GM21423 (cell line): ENCODE results near the gene ANTXR2.
A peak's percentile ranks its signal among the peaks of the same experiment; 100 is the strongest.

ENCODE experiments used
- ATAC-seq: cut with Tn5 transposase; IDR thresholded peaks from one replicate; pipeline ENCODE4 v1.9.1; 2021; ENCODE audit warnings: mild to moderate bottlenecking, moderate library complexity; ENCODE audit not compliant: unreplicated experiment

ANTXR2 gene

DNA sequence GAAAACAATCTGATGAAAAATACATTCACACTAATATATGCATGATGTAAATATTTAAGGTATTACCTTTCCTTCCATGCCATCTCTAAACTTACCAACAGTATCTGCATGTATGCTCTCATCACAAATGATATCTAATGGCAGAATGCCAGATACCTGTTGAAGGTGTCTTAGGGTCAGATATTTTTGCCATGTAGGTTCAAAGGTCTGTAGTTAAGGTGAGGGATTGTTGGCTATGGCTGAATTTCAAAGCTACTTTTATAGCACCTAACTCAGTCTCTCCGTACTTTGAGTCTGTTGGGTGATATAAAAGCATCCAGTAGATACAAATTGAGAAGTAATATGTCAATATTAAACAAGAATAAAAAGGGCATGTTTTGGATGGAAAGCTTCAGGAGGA, 19.8 kb upstream of the ANTXR2 start:
- ATAC-seq, result no peak

DNA sequence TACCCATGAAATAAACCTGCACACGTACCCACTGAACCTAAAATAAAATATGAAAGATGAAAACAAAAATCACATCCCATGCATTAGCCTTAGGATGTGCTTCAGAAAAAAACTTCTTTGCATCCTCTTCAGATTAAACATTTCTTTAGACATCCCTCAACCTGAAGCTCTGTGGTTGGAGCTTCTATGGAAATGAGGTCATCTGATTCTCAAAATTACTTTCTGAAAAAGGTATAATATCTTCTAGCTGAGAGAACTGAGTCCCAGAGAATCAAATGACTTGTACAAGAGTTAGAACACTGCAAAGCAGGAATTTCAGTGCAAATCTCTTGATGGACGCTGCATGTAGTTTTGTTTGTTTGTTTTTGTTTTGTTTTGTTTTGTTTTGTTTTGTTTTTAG, 19.1 kb upstream of the ANTXR2 start:
- ATAC-seq, result peak; percentile 43

DNA sequence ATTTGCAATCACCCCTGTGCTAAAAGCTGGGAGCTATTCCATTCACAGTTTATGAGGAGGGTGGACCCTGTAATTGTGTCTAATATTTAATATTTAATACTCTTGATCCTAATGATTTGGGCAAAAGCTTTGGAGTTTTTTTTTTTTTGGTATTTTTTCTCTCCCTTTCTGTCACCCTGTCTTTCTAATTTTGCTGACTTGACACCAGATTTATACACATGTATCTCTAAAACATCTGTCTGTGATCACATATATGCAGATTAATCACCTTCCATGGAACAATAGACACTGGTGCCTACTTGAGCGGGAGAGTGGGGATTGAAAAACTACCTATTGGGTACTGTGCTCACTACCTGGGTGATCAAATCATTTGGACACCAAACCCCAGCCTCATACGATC, 18.7 kb upstream of the ANTXR2 start:
- ATAC-seq, result no peak

DNA sequence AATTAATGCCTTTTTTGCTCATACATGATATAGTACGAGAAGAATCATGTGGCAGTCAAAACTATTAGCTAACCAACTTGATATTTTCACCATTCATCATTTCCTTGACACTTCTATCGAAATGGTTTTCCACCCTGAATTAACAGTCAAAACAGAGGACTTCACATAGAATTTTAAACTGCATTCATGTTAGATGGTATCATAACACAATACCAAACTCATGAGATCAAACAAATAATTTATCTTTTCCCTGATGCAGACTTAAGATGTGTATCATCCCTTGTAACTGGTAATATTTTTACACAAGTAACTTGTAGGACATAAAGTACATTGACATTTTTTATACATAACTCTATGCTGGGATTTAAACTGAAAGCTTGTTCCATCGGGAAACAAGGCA, 18.2 kb upstream of the ANTXR2 start:
- no peak for ATAC-seq

DNA sequence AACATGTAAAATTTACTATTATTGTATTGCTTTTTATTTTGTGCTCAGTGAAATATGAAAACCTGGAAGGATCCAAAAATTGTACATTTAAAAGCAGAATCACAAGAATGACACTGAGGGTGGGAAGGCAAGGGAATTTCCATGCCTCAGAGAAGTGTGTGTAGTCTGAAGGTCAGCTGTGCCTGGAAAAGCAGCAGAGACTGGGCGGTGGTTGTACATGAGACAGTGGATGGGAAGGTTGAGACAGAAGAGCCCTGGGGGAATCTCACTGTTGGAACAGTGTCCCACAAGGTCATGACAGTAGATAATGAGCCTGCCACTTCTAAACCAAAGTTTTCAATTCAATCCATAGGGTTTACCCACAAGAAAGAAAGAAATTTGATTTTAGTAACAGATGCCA, 17.1 kb upstream of the ANTXR2 start:
- no peak for ATAC-seq

DNA sequence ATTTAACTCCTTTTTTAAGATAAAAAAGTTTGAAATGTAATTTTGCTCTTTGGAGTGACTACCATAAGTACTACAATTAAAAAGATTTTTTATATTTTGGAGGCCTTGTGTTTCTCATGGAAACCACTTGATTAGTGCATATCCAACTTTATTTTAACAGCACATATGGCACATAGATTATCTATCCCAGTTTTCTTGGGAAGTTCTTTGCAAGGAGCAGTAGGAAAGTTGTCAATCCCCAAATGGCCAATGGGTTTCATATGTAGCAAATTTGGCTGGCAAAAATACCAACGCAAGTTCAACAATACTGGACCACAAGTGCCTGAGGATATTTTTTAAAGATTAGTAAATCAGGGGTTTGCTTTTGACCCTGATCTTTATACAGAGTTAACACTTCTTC, 15.4 kb upstream of the ANTXR2 start:
- ATAC-seq, result no peak

DNA sequence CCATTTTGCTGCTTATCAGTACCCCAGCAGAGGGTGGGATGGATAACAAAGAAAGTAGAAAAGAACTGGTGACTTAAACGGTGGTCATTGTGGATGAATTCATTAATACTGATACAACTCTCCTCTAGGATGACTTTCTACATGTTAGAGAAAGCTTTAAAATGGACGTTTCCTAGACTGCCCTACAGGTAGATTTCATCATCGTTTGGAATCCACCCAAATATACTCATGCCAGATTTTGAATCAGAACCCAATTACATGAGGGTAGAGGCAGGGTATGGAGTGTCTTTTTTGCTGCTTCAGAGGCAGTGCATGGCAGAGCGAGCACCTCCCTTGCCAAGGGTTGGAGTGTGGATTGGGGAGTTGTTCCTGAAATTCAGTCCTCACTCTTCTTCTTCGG, 13.3 kb upstream of the ANTXR2 start:
- no peak for ATAC-seq

DNA sequence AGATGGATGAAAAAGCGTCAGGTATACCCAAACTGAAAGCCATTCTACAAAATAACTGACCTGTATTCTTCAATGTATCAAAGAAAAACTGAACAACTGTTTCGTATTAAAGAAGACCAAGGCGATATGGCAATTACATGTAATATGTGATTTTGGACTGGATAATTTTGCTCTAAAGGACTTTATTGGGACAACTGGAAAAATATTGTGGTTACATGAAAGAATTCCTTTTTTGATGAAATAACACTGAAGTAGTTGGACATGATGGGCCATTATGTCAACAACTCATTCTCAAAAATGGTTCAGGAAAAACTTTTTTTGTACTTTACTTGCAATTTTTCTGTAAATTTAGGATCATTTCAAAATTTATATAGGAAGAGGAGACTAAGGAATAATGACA, 12.1 kb upstream of the ANTXR2 start:
- ATAC-seq, result no peak

DNA sequence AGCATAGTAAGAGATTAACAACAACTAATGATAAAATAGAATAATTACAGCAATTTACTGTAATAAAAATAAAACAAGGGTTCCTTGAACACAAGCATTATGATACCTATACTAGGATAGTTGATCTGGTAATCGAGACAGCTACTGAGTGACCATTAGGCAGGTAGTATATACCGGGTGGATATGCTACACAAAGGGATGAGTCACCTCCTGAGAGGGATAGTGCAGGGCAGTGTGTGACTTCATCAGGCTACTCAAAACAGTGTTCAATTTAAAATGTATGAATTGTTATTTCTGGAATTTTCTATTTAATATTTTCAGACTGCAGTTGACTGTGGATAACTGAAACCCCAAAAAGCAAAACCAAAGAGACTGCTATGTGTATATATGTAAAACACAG, 9.7 kb upstream of the ANTXR2 start:
- no peak for ATAC-seq

DNA sequence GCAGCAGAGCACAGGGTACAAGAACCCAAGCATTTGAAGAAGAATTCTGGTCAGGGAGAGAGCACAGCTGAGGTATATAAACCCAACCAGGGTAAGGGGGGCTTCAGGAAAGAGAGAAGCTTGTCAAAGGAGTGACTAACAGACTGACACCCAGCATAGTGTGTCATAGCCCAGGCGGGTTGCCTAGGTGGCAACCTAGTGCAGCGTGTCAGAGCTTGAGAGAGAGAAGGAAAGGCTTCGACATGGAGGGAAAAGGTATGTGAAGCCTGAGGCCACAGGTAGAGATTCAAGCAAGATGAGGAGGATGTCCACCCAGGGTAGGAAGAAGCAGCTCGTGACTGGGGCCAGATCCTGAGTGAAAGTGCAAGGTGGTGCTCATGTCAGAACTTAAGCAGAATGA, 8.5 kb upstream of the ANTXR2 start:
- no peak for ATAC-seq

DNA sequence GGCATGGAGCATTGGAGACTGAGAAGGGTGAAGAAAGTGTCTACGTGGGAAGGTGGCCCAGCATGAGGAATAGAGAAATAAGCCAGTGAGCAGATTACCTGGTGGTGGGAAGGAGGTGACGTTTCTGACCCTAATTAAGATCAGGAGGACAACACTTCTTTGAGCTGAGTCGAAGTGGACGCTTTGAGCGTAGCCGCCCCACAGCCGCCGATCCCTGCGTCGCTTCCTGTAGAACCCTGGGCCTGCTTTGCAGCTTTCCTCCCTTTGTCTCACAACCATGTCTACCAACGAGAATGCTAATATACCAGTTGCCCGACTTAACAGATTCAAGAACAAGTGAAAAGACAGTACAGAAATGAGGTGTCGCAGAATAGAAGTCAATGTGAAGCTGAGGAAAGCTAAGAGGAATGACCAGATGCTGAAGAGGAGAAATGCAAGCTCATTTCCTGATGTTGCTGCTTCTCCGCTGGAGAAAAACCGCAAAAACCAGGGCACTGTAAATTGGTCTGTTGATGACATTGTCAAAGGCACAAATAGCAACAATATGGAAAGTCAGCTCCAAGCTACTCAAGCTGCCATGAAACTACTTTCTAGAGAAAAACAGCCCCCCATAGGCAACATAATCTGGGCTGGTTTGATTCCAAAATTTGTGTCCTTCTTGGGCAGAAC, 6.4 kb upstream of the ANTXR2 start:
- ATAC-seq, result no peak

DNA sequence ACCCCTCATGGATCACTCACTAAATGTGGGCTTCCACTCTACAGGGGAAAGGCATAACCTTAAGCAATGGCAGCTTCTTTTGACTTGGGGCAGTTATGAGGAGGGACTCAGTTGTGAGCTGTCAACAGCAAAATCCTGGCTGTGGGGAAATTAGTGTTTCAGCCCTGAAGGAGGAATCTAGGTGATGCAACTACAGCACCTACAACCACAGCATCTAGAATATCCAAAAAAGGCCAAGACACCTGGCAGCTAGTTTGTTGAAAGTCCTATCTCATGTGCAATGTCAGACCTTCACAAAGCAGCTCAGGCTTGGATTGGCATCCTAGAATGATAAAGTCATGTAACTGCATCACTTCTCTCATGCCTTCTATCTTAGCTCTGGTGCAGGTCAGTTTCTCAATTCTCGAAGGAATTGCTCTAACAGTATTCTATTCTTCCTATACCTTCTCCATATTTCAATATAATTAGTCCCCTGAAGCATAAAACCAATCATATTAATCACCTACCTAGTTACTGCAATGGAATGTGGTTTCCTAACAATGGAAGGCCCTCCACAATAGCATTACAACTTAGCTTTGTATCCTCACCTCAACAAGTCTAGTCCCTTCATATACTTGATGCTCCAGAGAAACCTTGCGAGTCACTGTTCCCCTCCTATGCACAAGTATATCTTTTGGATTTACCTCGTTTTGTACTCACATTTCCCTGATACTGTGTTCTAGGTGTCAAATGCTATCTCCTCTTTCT, 5.5 kb upstream of the ANTXR2 start:
- no peak for ATAC-seq

DNA sequence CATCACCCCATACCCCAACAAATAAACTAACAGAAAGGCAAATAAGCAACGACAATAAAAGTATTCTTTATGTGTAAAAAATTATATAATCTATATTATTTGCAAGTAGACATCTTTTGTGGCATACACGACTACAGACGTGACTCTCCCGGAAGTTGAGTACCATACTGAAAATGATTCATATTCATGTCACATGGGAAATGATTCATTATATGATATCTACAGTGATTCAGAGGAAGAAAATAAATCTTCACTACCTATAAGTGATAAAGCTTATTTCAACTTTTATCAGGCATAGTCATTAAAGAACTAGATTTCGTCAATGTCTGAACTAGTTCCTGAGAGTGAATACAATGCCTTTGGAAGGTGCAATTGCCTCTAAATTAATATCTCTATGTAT, 4.6 kb upstream of the ANTXR2 start:
- no peak for ATAC-seq

DNA sequence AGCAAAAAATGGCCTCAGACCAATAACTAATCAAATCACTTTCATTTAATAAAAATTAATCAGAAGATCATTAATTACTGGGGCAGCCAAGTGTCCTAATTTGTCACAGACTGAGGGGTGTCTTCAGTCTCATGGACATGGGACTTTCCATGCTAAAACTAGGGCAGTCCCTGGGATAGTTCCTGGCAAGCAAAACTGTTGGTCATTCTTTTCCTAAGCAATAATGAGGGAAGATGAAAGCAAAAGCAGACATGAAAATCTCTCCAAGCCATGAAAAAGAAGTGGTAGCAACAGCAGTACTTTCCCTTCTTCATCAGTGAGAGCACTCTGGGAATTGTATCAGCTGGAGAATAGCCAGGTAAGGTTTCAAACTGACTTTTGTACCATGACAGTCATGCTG, 3.7 kb upstream of the ANTXR2 start:
- no peak for ATAC-seq

DNA sequence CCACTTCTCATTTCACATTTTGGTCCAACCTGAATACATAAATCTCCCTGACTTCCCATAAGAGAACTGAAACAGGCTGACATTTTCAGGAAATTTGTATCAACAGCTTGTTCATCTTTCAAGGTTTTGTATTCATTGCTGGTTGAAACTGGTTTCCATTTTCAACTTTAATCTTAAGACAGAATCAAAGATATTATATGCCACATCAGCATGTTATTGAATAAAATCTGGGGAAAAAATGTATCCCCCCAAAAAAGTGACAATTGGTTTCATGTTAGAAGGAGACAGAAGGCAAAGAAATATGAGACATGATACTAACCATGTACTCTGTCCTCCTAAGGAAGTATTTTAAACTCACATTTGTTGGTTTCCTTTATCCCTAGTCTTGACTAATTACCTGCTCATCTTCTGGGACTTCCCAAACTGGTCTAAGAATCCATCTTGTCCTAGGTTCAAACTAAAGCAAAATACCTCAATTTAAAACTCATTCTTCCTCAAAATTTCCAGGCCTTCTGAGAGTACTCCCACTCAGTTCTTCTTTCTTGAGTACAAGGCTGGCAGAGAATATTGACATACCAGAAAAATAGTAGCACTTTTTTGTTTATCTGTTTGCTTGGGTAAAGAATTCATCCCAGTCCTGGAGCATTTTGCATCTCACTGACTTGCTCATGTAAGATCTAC, 3.1 kb upstream of the ANTXR2 start:
- ATAC-seq, result no peak

DNA sequence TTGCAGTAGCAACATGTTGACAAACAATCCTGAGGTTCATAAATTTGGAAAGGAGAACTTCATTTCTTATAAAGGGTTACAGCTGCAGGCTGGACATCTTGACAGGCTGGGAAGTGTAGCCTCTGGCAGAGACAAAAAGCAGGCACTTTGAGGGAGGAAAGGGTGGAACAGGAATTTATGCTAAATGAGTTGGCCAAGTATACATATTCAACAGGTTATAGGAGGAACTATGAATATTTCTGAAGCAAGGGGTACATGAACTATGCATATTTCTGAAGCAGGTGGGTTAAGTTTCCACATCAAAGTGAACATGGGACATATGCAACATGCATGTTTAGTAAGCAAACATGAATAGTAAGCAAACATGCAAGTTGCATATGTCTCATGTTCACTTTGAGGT, 1.6 kb upstream of the ANTXR2 start:
- ATAC-seq, result no peak

DNA sequence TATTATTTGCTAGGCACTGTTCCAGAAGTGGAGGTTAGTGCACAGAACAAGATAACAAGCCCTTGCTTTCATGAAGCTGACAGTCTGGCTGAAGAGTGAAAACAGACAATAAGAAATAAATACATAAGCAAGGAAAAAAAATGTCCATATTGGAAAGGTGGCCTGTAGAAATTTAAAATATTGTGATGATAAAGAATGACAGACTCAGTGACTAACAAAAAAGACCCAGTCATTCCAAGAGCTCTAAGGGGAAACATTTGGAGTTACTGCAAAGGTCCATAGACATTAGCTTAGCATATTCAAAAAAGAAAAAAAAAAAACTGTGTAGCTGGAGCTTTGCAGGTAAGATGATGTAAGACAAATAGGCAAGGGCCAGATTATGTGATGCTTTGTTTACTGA, 1.0 kb upstream of the ANTXR2 start:
- no peak for ATAC-seq

DNA sequence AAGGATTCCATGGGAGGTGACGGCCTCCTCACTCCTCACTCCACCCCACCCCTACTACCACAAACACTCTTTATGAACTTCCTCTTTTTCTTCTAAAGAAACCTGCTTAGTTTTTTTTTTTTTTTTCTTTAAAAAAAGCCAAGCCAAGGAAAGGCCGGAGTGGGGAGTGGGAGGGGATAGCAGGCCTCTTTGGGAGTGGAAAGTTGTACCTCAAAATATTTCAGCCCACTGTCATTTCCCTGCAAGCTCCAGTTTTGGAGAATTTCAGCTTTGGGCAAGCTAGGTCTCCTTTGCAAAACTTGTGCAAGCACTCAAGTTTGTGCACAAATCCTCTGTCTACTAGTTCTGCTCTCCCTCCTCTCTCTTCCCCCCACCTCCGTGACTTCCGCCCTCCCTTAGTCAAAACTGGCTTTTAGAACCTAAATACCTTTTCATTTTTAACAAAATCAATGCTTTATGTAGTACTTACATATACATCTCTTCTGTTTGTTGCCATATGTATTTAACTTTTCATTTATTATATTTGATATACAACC, 512 bp upstream of the ANTXR2 start:
- ATAC-seq, result peak; percentile 47

DNA sequence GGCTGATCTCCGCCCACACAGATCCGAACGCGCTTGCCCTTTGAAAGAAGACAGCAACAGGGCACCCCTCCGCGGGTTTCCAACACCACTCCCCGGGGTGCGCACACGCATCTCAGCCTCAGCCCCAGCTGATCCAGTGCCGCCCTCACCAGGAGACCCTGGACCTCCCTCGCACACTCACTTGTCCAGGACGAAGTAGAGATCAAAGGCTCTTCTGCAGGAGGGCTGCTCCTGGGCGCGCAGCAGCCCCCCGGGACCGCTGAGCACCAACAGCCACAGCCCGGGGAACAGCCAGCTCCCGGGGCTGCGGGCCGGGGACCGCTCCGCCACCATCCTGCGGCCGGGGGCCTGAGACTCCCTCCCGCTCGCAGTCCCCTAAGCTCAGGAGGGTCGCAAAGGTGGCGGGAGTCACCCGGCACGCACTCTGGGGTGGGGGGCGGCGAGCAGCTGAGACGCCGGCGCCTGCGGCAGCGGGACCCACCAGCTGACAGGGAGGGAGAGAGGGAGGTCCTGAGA, 743 bp downstream of the ANTXR2 start:
- peak; percentile 19 for ATAC-seq

DNA sequence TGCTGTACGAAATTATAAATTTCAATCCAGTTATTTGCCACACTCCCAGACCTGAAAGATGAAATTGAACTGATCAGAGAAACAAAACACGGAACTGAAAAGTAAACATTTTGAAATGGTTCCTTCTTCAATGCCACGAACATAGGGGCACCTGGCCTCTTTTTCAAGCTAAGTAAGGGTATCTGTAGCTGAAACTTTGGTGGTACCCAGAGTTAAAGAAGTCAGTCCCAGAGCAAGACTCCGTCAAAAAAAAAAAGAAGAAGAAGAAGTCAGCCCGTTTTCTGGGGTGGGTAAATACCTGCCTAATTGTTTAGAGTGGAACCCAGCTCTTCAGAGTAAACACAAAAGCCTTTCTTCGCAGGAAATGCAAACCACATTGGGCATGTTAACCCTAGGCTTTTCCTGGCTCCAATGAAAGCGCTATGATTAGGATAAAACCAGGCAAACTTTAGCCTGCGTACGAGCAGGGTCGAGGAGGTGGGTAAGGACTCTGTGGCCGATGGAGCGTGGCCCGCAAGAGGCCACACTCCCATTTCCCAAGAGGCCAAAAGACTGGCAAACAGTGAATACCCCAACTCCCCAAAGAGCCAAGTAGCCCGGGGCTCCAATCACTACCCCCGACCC, 1.3 kb downstream of the ANTXR2 start:
- peak; percentile 31 for ATAC-seq

DNA sequence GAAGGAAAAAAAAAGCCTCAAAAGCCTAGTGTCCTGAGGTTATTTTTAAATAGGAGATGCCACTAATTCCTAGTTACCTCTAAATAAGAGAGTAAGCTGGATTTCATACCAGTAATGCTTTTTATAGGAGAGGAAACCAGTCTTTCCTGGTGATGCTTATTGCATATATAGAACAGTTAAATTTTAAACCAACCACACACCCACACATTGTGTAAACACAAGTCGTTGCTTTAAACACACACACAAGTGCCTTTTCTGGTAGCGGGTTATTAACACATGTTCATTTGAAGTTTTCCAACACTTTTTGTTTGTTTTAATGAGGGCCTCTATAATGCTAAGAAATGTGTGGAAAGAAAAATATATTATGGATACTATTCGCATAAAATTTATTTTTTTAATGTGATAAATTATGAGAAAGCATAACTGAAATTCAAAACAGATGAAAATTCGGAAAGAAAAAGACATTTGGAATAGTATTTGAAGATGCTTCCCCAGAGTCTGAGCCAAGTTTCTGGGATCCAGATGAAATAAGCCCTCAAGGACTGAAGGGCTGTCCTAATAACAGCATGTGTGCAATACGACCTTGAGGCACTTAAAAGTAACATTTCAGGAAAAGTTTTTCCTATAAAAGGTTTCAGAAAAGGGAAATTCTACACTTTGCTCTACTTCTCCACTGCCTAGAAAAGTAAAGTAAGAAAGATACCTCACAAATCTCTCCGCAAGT, 2.0 kb downstream of the ANTXR2 start:
- ATAC-seq, result no peak
